ENCODE measurements around the gene TMEM63C.

GRCh38 chr14:77201696-77202095 is 20.1 kb downstream of the TMEM63C start:
- no peak for TF ChIP-seq CTCF (conservative IDR thresholded peaks at IDR 0.05; ENCODE audit: low read depth, low read length)
- no peak for TF ChIP-seq EZH2 (IDR thresholded peaks at IDR 0.05; ENCODE audit: borderline replicate concordance, low read depth, low read length, poor library complexity, severe bottlenecking)

All from A673 (cell line).